ENCODE measurements around the gene XPC.
A peak's percentile ranks its signal among the peaks of the same experiment; 100 is the strongest.
"Not testable (repeated sequence)": the region's sequence is repeated elsewhere in the genome, so short reads cannot be mapped to it uniquely, and the experiment has no call there.

XPC gene

DNA sequence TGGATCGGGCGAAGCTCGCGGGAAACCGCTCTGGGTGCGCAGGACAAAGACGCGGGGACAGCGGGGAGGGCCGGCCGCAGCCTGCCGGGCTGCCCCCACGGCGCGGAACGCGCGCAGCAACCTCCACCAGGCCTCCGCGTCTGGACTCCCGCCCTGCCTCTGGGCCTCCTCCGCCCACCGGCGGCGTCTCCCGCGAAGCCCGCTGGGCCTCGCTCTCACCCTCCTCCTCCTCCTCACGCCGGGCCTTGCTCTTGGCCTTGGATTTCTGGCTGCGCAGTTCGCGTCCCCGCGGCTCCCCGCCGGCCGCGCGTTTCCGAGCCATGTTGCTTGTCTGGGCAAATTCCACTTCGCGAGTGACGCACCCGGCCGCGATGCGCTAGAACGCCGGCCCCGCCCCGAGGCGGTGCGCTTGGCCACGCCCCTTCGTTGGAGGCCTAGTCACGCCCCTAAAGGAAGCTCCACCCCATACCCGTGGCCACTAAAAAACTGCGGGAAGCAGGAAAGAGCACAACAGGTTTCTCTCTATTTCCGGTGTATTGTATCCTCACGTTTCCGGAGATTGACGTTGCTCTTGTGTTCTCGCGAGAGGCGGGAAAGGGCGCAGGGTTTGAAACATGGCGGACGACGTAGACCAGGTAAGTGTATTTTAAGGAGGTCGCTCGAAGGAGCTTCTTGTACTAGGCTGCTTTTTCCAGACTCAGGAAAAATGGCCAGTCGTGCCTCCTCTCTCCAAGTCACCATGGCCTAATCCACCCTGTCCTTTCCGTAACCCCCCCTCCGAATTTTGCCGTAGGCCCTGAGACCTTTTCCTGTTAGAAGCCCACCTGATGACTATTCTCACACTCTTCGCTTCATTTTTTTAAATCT lies at the start of gene XPC, which contains the start of gene LSM3:
XPC (minus strand) TSS at position 355 of the 867 bp plus-strand sequence; CDS start at position 322, 33 bp downstream.
LSM3 (plus strand) TSS at position 571 of the 867 bp plus-strand sequence; CDS start at position 615, 44 bp downstream.
- Histone ChIP-seq H3K4me1 (ENCODE audit: control insufficient read depth, insufficient read depth, low read length) (peaks cover 25% of the 10 kb centered on the region), H3K9ac (ENCODE audit: low read length) (peak within 1 kb of the TSS; percentile 92), H3K9me3 (ENCODE audit: control insufficient read depth, low read length) (no peaks in the 10 kb centered on the region), H3K27me3 (replicated peaks; ENCODE audit: control insufficient read depth, insufficient read depth, low read length) (no peaks in the 10 kb centered on the region), H3K36me3 (ENCODE audit: control insufficient read depth, insufficient read depth, low read length, severe bottlenecking) (peaks cover 22% of the 10 kb centered on the region), H3K4me3 (ENCODE audit: low read length) (peak within 1 kb of the TSS; percentile 97)
- peak; percentile 100 for DNase-seq (ENCODE audit: low read depth)

DNA sequence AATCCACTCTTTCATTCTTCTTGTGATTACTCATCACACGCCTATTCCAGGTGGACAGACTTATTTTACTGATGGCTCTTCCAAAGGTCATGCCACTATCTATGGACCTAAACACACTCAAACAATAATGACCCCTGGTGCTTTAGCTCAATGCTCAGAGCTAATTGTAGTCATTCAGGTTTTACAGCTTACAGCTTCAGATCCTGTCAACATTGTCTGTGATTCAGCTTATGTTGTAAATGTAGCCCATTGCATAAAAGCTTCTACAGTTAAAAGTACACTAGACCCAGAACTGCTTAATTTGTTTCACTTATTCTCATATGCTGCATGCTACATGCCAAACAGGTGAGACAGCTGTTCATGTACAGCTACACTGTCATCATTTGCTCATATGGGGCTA lies 49.5 kb upstream of the XPC start:
- no peaks in the 10 kb centered on the region for H3K9me3 ChIP-seq (ENCODE audit: control insufficient read depth, low read length)
- DNase-seq (ENCODE audit: low read depth): no peak
- no peak overlapping the region for H3K9ac ChIP-seq (ENCODE audit: low read length)
- H3K4me3 ChIP-seq (ENCODE audit: low read length): no peak overlapping the region
- H3K4me1 ChIP-seq (ENCODE audit: control insufficient read depth, insufficient read depth, low read length): peaks cover 38% of the 10 kb centered on the region
- H3K27me3 ChIP-seq (replicated peaks; ENCODE audit: control insufficient read depth, insufficient read depth, low read length): peaks cover 3% of the 10 kb centered on the region
- H3K36me3 ChIP-seq (ENCODE audit: control insufficient read depth, insufficient read depth, low read length, severe bottlenecking): no peaks in the 10 kb centered on the region

DNA sequence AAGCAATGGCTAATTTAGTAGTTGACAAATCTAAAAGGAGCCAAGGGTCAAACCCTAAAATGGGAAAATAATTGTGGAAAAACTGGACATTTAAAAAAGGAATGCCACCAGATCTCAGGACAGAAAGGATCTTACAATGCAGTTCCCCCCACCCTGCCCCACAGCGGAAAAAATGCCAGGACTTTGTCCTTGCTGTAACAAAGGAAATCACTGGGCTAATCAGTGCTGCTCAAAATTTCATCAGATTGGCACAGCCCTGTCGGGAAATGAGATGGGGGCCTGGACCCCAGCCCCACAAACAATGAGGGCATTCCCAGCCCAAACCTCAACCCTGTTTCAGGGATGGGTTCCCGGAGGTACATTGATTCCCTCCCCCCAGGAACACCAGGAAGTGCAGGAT lies 48.0 kb upstream of the XPC start:
- H3K9ac ChIP-seq (ENCODE audit: low read length): not testable (repeated sequence)

DNA sequence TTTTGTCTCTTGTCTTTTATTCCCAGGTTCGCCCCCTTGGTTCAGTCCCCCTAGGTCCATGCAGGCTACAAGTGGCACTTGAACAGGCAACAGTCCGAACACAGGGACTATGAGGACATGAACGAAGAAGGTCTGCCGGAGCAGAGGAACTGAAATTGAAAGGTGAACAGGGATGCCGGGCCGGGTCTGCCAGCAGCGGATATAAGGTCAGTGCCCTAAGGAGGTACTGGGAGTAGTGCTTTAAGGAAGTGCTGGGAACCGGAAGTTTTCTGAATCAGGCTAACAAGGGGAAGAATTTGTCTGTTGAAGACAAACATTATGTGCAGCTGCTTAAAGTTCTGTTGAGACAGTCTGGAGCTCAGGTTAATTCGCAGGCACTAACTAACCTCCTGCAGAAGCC lies 47.0 kb upstream of the XPC start:
- Histone ChIP-seq H3K27me3 (replicated peaks; ENCODE audit: control insufficient read depth, insufficient read depth, low read length) (peaks cover 3% of the 10 kb centered on the region), H3K4me3 (ENCODE audit: low read length) (no peak overlapping the region)

More for the DNA sequence above, 48.0 kb upstream of the XPC start:
- not testable (repeated sequence) for DNase-seq (ENCODE audit: low read depth); H3K36me3 ChIP-seq (ENCODE audit: control insufficient read depth, insufficient read depth, low read length, severe bottlenecking); H3K4me3 ChIP-seq (ENCODE audit: low read length); H3K27me3 ChIP-seq (replicated peaks; ENCODE audit: control insufficient read depth, insufficient read depth, low read length)
- Histone ChIP-seq H3K4me1 (ENCODE audit: control insufficient read depth, insufficient read depth, low read length) (peaks cover 43% of the 10 kb centered on the region), H3K9me3 (ENCODE audit: control insufficient read depth, low read length) (peaks cover 15% of the 10 kb centered on the region)

DNA sequence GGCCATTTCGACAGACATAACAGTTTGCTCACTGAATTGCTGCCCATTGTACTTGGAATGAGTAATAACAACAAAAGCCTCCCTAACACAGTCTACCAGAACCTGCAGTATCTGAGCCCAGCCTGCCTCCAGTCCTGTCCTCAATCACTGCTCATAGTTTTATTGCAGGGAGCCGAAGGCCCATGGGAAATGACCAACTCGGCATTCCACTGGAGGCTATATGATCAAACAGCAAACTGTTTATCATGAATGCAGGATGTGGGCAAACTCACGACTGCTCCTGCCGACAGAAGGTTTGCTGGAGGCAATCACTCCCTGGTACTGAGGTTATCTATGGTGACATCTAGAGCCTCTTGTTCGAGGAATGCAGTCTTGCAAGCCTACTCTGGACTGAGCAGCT lies 46.5 kb upstream of the XPC start:
- Histone ChIP-seq H3K9ac (ENCODE audit: low read length) (no peak overlapping the region), H3K9me3 (ENCODE audit: control insufficient read depth, low read length) (peaks cover 27% of the 10 kb centered on the region), H3K36me3 (ENCODE audit: control insufficient read depth, insufficient read depth, low read length, severe bottlenecking) (no peaks in the 10 kb centered on the region), H3K27me3 (replicated peaks; ENCODE audit: control insufficient read depth, insufficient read depth, low read length) (no peaks in the 10 kb centered on the region), H3K4me1 (ENCODE audit: control insufficient read depth, insufficient read depth, low read length) (peaks cover 43% of the 10 kb centered on the region), H3K4me3 (ENCODE audit: low read length) (no peak overlapping the region)
- peak; percentile 44 for DNase-seq (ENCODE audit: low read depth)

More for the DNA sequence above, 47.0 kb upstream of the XPC start:
- Histone ChIP-seq H3K4me1 (ENCODE audit: control insufficient read depth, insufficient read depth, low read length) (peaks cover 43% of the 10 kb centered on the region), H3K36me3 (ENCODE audit: control insufficient read depth, insufficient read depth, low read length, severe bottlenecking) (no peaks in the 10 kb centered on the region), H3K9ac (ENCODE audit: low read length) (no peak overlapping the region), H3K9me3 (ENCODE audit: control insufficient read depth, low read length) (peaks cover 24% of the 10 kb centered on the region)
- DNase-seq (ENCODE audit: low read depth): no peak

DNA sequence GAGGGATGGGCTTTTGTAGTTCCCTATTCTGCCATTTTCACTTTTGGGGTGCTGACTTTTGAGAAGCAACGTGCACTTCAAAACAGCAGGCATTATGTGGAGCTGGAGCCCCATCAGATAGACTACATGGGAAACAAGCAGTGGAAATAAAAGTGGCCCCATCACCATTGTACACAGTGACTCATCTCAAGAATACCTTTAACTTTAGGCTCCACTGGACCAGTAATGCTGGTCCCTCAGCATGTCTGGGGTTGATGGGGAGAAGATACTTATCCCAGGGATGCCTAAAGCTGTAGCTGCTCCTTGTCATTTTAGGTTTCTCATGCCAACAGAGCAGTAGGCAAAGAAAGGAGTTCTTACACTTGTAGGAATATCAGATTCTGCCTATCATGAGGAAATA lies 45.2 kb upstream of the XPC start:
- Histone ChIP-seq H3K9me3 (ENCODE audit: control insufficient read depth, low read length) (peaks cover 32% of the 10 kb centered on the region), H3K36me3 (ENCODE audit: control insufficient read depth, insufficient read depth, low read length, severe bottlenecking) (no peaks in the 10 kb centered on the region), H3K4me1 (ENCODE audit: control insufficient read depth, insufficient read depth, low read length) (peaks cover 37% of the 10 kb centered on the region), H3K4me3 (ENCODE audit: low read length) (no peak overlapping the region), H3K27me3 (replicated peaks; ENCODE audit: control insufficient read depth, insufficient read depth, low read length) (no peaks in the 10 kb centered on the region), H3K9ac (ENCODE audit: low read length) (no peak overlapping the region)
- DNase-seq (ENCODE audit: low read depth): no peak

DNA sequence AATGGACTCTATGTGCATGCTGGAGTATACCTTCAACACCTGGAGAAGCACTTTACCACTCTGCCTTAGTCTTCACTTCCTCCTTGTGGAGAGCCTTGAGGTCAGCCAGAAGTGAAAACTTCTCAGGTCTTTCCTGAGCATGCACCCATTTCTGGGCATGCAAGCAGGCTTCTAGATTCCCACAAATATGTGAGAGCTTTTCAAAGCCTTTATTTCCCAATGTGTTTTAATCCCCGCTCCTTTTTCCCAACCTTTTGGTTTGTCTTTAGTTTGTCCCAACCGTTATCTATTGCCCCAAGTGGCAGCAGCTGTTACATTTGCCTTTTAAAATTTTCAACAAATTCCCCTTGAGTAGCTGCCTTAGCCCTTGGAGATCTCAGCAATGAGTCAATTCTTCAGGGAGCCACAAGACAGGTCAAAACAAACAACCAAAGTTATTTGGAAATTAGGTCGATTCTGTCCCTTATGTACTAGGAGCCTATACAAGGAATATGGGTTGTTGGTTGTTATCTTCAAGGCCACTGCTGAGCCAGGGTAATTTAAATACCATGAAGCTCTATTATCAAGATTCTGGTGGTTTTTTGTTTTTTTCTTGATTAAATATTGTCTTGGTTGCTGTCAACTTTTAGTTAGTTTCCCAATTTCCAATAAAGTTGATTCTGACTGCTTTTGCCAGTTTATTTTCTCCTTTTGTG lies 44.6 kb upstream of the XPC start:
- DNase-seq (ENCODE audit: low read depth): peak; percentile 64
- peaks cover 33% of the 10 kb centered on the region for H3K4me1 ChIP-seq (ENCODE audit: control insufficient read depth, insufficient read depth, low read length)
- no peaks in the 10 kb centered on the region for H3K36me3 ChIP-seq (ENCODE audit: control insufficient read depth, insufficient read depth, low read length, severe bottlenecking)
- no peak overlapping the region for H3K4me3 ChIP-seq (ENCODE audit: low read length)
- no peaks in the 10 kb centered on the region for H3K27me3 ChIP-seq (replicated peaks; ENCODE audit: control insufficient read depth, insufficient read depth, low read length)
- H3K9ac ChIP-seq (ENCODE audit: low read length): no peak overlapping the region
- H3K9me3 ChIP-seq (ENCODE audit: control insufficient read depth, low read length): peaks cover 32% of the 10 kb centered on the region

DNA sequence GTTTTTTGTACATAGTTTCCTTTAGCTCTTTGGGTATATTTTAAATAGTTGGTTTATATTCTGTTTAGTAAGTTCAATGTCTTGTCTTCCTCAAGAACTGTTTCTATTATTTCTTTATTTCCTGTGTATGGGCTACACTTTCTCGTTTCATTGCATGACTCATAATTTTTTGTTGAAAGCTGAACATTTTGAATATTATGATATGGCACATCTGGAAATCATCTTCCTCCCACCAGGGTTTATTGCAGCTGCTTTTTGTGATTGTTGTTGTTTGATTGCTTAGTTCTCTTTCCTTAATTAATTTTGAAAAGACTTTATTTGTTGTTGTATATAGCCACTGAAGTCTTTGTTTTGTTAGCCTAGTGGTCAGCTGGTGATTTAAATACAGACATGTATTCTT lies 44.1 kb upstream of the XPC start:
- DNase-seq (ENCODE audit: low read depth): peak; percentile 70
- Histone ChIP-seq H3K9me3 (ENCODE audit: control insufficient read depth, low read length) (peaks cover 32% of the 10 kb centered on the region), H3K9ac (ENCODE audit: low read length) (no peak overlapping the region), H3K4me3 (ENCODE audit: low read length) (no peak overlapping the region), H3K36me3 (ENCODE audit: control insufficient read depth, insufficient read depth, low read length, severe bottlenecking) (no peaks in the 10 kb centered on the region), H3K4me1 (ENCODE audit: control insufficient read depth, insufficient read depth, low read length) (peaks cover 27% of the 10 kb centered on the region), H3K27me3 (replicated peaks; ENCODE audit: control insufficient read depth, insufficient read depth, low read length) (no peaks in the 10 kb centered on the region)

DNA sequence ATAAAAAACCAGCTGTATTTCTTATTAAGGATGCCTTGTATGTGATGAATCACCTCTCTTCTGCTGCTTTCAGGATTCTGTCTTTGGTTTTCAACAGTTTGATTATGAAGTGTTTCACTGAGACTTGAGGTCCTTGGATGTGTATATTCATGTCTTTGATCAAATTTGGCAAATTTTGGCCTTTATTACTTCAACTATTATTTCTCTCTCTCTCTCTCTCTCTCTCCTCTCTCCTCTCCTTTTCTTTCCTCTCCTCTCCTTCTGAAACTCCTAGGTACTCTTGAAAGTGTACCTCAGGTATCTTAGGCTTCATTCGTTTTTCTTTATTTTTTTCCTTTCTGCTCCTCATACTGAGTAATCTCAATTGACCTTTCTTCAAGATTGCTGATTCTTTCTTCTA lies 43.5 kb upstream of the XPC start:
- no peaks in the 10 kb centered on the region for H3K36me3 ChIP-seq (ENCODE audit: control insufficient read depth, insufficient read depth, low read length, severe bottlenecking)
- no peak for DNase-seq (ENCODE audit: low read depth)

DNA sequence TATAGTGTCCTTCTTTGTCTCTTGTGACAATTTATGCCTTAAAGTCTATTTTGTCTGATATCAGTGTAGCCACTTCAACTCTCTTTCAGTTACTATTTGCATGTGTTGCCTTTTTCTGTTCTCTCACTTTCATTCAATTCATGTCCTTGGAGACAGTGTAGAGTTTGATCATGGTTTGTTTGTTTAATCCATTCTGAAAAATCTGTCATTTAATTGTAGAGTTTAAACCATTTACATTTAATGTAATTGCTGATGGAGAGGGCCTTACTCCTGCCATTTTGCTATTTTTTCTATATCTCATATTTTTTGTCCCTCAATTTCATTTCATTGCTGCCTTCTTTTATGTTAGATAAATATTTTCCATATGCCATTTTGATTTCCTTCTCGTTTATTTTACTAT lies 42.5 kb upstream of the XPC start:
- Histone ChIP-seq H3K9ac (ENCODE audit: low read length) (no peak overlapping the region), H3K4me1 (ENCODE audit: control insufficient read depth, insufficient read depth, low read length) (peaks cover 25% of the 10 kb centered on the region), H3K36me3 (ENCODE audit: control insufficient read depth, insufficient read depth, low read length, severe bottlenecking) (no peaks in the 10 kb centered on the region), H3K9me3 (ENCODE audit: control insufficient read depth, low read length) (peaks cover 32% of the 10 kb centered on the region), H3K27me3 (replicated peaks; ENCODE audit: control insufficient read depth, insufficient read depth, low read length) (no peaks in the 10 kb centered on the region), H3K4me3 (ENCODE audit: low read length) (no peak overlapping the region)
- DNase-seq (ENCODE audit: low read depth): no peak

More for the DNA sequence above, 43.5 kb upstream of the XPC start:
- H3K9ac ChIP-seq (ENCODE audit: low read length): no peak overlapping the region
- H3K4me1 ChIP-seq (ENCODE audit: control insufficient read depth, insufficient read depth, low read length): peaks cover 25% of the 10 kb centered on the region
- peaks cover 32% of the 10 kb centered on the region for H3K9me3 ChIP-seq (ENCODE audit: control insufficient read depth, low read length)
- no peaks in the 10 kb centered on the region for H3K27me3 ChIP-seq (replicated peaks; ENCODE audit: control insufficient read depth, insufficient read depth, low read length)
- H3K4me3 ChIP-seq (ENCODE audit: low read length): no peak overlapping the region

DNA sequence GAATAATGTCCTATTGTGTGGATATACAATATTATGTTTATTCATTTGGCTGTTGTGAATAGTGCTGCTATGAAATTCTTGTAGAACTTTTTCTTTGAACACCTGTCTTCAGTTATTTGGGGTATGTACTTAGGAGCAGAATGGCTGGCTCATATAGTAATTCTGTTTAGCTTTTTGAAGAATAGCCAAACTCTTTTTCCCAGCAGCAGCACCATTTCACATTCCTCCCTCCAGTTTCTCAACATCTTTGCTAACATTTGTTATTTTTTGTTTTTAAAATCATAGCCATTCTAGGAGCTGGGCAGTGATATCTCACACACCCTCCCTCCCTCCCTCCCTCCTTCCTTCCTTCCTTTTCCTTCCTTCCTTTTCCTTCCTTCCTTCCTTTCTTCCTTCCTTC lies 40.0 kb upstream of the XPC start:
- no peaks in the 10 kb centered on the region for H3K27me3 ChIP-seq (replicated peaks; ENCODE audit: control insufficient read depth, insufficient read depth, low read length)
- no peaks in the 10 kb centered on the region for H3K36me3 ChIP-seq (ENCODE audit: control insufficient read depth, insufficient read depth, low read length, severe bottlenecking)
- DNase-seq (ENCODE audit: low read depth): peak; percentile 55
- H3K4me3 ChIP-seq (ENCODE audit: low read length): no peak overlapping the region
- peaks cover 10% of the 10 kb centered on the region for H3K4me1 ChIP-seq (ENCODE audit: control insufficient read depth, insufficient read depth, low read length)
- H3K9me3 ChIP-seq (ENCODE audit: control insufficient read depth, low read length): peaks cover 32% of the 10 kb centered on the region
- no peak overlapping the region for H3K9ac ChIP-seq (ENCODE audit: low read length)

All from adipocyte (in vitro differentiated cells).